Measurements from ENCODE around the gene C5AR1.
"Not testable (repeated sequence)": the region's sequence is repeated elsewhere in the genome, so short reads cannot be mapped to it uniquely, and the experiment has no call there.

C5AR1 gene

DNA sequence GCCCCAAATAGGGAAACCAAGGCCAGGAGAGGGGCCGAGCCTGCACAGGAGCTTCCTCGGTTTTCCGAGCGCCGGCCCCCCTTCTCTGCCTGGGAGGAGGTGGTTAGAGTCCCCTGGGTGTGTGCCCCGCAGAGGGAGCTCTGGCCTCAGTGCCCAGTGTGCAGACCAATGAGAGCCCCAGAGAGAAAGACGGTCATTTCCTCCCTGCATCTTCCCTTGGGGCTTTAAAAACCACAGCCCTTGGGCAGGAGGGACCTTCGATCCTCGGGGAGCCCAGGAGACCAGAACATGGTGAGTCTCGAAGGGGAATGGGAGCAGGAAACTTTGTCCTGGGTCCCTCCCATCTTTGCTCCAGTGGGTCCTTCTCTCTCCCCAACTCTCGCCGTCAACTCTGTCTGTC, at the start of gene C5AR1:
Gene C5AR1 (plus strand): TSS at position 254 of the 400 bp plus-strand sequence. CDS start 35 bp downstream, at position 289.
- DNase-seq (ENCODE audit: low read depth in 2 of 3, low spot score in 2 of 3): no peak

DNA sequence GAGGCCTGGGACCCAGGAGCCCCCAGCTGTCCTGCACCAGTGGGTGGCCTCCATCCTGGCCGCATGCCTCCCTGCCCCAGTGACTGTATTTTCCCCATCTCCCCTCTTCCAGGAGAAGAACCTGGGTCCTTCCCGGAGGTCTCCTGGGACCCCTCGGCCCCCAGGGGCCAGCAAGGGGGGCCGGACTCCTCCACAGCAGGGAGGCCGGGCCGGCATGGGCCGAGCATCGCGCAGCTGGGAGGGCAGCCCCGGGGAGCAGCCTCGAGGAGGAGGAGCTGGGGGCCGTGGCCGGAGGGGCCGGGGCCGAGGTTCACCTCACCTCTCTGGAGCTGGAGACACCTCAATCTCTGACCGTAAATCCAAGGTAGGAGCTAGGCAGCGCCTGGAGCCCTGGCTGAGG, 49.2 kb upstream of the C5AR1 start:
- DNase-seq (ENCODE audit: low read depth in 2 of 3, low spot score in 2 of 3): no peak

DNA sequence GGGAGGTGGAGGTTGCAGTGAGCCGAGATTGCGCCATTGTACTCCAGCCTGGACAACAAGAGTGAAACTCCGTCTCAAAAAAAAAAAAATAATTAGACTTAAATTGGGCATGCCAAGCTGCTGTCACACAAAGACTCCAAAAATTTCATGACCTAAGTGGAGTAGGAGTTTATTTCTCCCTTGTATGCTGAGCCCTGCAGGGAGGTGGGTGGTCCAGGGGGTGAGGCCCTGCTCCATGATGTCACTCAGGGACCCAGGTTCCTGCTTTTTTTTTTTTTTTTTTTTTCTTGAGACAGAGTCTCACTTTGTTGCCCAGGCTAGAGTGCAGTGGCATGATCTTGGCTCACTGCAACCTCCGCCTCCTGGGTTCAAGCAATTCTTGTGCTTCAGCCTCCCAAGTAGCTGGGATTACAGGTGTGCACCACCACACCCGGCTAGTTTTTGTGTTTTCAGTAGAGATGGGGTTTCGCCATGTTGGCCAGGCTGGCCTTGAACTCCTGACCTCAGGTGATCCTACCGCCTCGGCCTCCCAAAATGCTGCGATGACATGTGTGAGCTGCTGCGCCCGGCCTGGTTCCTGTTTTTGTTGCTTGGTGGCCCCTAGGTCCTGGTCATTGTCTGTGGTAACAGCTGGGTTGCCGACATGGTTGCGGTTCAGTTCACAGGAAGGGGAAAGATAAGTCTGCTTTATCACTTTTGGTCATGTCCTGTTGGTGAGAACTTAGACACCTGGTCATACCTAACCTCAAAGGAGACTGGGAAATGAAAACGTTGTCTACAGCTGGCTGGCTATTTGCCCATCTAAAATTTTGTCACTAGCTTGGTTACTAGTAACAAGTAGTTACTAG, 47.5 kb upstream of the C5AR1 start:
- DNase-seq (ENCODE audit: low read depth in 2 of 3, low spot score in 2 of 3): not testable (repeated sequence)

DNA sequence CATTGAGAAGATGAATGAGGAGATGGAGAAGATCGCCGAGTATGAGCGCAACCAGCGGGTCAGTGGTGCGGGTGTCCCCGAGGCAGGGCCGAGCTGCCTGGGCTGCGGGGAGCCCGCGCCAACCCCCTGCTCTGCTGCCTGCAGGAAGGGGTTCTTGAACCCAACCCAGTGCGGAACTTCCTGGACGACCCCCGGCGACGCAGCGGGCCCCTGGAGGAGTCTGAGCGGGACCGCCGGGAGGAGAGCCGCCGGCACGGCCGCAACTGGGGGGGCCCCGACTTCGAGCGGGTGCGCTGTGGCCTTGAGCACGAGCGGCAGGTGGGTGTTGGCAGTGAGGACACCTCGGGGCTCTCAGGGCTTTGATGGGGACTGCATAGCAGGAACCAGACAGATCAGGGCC, 45.0 kb upstream of the C5AR1 start:
- DNase-seq (ENCODE audit: low read depth in 2 of 3, low spot score in 2 of 3): no peak

DNA sequence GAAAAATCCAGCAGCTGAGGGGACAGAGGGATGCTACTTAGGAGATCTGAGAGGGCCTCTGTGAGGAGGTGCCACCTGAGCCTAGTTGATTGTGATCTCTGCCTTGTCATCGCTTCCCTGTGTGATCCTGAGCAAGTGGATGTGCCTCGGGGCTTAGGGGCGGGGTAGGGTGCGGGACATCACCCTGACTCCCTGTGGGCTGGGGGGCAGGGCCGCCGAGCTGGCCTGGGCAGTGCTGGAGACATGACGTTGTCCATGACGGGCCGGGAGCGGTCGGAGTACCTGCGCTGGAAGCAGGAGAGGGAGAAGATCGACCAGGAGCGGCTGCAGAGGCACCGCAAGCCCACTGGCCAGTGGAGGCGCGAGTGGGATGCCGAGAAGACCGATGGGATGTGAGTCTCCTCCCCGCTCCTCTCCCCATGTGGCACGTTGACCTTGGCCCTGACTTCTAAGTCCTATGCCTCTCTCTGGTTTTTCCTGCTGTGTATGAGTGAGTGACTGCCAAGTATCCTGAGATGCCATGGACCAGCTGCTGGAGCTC, 43.2 kb upstream of the C5AR1 start:
- DNase-seq (ENCODE audit: low read depth in 2 of 3, low spot score in 2 of 3): no peak

DNA sequence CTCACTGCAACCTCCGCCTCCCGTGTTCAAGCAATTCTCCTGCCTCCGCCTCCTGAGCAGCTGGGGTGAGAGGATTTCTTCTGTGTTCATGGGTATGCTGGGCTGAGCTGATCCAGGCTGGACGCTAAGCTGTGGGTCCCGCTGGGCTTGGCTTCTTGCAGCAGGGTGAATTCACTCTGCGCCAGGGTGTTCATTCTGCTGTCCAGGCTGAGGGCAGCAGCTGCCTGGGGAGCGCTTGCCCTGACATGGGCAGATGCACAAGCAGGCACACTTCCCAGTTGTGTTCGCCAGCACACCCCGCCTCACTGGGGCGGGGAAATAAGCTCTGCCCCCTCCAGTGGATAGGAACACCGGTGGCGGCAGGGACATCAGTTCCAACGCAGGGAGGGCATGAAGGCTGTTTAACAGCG, 42.3 kb upstream of the C5AR1 start:
- DNase-seq (ENCODE audit: low read depth in 2 of 3, low spot score in 2 of 3): no peak

DNA sequence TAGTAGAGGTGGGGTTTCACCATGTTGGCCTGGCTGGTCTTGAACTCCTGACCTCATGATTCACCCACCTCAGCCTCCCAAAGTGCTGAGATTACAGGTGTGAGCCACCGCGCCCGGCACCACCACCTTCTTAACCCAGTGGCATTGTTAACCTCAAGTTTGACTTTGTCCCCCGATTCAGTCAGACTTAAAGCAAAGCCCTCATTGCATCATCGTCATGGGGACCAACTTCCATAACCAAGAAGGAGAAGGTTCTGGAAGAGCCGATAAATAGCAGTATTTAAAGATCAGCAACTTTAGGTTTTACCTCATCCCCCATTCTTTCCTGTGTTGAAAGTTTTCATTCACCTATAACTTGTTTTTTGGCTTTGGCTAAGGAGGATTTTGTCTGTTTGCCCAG, 41.6 kb upstream of the C5AR1 start:
- no peak for DNase-seq (ENCODE audit: low read depth in 2 of 3, low spot score in 2 of 3)

DNA sequence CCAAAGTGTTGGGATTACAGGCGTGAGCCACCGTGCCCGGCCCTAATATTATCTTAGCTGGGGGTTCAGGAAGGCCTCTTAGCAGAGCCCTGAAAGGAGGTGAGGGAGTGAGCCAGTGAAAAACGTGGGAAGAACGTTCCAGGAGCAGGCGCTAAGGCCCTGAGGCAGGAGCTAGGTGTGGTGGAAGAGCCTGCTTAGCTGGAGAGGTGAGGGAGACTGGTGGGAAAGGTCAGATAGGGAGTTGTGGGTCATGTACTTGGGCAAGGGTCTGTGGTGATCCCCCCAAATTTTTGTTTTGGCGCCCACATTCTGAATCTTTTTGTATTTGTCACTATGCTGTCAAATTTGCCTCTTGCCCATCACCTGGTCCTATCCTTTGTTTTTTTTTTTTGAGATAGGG, 40.1 kb upstream of the C5AR1 start:
- DNase-seq (ENCODE audit: low read depth in 2 of 3, low spot score in 2 of 3): no peak

DNA sequence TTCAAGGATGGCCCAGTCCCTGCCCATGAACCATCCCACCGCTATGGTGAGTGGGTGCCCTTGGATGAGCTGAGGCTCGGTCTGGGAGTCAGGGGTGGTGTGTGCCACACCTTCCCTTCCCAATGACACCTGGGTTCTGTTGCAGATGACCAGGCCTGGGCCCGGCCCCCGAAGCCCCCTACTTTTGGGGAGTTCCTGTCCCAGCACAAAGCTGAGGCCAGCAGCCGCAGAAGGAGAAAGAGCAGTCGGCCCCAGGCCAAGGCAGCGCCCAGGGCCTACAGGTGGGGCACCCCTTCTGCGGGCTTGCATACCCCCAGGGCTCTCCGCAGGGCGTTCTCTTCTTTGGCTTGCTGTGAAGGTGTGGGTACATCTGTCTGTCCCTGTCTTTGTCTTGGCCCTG, 39.3 kb upstream of the C5AR1 start:
- DNase-seq (ENCODE audit: low read depth in 2 of 3, low spot score in 2 of 3): no peak

DNA sequence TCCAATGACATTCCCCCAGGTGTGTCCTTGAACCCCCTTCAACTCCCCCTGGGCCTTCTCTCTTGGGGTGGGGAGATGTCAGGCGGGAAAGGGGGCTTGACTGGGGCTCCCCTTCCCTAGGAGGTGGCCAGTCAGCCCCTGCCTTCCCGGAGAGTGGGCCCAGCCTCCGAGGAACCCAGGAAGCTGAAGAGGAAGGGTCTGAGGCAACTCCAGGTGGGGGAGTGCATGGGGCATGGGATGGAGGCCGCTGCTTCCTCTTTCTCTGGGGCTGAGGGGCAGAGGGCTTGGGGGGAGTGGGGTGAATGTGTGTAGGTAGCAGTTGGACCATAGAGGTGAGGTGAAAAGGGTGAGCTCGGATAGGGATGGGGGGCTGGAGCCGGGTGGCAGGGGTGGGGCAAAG, 37.7 kb upstream of the C5AR1 start:
- DNase-seq (ENCODE audit: low read depth in 2 of 3, low spot score in 2 of 3): no peak

DNA sequence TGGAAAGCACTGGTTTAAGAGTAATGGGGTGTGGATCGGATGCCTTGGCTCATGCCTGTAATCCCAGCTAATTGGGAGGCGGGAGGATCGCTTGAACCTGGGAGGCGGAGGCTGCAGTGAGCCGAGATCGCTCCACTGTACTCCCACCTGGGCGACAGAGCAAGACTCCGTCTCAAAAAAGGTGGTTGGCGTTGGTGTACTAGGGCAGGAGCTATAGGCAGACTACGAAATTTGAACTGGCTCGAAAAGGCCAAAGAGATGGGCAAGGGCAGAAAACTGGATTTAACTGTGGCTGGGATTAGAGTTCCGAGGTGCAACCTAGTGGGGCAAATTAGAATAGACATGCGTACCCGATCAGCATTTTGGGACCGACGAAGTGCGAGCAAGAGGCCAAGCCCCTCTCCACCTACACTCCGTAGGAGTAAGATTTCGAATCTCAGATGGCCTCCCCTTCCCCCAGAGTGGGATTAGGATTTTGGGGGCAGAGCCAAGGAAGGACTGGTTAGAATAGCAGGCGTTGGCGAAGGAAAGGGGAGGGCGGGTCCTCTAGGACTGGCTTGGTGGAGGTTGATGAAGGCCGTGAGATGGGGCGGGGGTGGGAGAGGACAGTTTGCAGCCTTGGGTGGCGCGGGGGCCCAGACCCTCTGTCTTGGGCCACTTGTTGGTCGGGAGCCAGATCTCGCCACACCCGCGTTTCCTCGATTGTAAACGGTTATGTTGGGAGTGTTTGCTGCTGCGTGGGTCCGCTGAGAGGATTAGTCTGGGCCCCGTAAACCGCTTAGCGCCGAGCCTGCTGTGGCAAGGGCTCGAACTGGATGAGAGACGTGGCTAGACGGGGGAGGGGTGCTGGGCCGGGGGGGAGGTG, 37.0 kb upstream of the C5AR1 start:
- peak in 1 of 3 experiments; percentile 21 for DNase-seq (ENCODE audit: low read depth in 2 of 3, low spot score in 2 of 3)

DNA sequence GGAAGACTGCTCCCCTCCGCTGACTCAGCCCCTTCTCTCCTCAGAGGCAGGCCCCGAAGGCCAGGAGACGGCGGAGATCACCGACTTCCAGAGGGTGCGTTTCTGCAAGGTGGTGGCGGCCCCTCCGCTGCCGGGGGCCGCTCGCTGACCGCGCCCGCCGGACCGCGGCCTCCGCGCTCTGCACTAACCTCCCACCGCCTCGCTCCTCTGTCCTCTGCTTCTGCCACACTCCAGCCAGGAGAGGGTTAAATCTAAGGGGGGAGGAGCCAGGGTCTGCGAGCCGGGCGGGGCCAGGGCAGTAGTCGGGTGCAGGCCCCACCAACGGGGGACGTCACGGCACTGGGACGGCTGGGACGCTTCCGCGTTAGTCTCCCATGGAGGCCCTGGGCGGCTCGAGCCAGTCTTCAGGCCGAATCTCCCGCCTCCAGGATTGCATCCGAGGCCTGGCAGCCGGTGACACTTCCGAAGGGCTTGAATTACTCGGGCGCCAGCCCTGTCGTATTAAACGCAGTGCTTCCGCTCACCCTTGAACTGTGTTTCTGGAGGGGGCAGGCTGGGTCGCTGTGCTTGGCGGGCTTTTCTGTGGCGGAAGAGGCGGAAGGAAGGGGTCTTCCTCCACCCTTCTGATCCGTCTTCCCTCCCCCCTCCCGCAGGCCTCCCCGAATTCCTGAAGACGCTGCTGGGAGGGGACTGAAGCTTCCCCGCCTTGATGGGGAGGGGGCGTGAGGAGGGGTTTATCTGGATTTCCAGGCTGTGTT, 36.2 kb upstream of the C5AR1 start:
- DNase-seq (ENCODE audit: low read depth in 2 of 3, low spot score in 2 of 3): peak; percentile 64 to 80 (median 75)

DNA sequence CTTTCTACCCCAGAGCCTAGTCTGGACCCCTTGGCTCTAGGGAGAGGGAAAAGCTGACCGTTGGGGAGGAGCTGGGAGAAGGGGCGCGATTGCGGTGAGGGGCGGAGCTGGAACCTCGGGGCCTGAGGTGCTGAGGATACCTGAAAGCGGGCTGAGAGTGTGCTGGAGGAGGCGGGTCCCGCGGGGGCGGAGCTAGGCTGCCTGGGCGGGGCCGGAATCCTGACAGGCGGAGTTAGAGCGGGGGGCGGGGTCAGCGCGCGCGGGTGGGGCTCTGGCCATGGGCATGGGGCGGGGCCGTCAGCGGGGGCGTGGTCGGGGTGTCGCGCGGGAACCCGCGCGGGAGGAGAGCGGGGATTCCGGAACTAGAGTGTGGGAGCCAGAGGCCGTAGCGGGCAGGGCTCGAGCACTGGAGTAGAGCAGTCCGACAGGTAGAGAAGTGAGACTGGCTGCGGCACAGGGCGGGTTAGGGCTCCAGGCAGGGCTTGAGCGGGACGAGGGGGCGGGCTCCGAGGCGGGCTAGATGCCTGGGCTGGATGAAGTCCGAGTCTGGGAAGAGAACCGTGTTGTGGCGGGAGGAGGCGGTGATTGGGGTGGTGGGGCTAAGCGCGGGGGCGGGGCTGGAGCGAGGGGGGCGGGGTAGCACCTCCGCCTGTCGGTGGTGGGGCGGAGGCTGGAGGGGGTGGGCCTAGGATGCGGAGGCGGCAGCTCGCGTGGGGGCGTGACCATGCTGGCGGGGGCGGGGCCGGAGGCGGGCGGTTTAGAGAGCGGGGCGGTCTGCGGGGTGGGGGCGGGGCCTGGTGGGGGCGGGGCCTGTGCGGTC, 35.4 kb upstream of the C5AR1 start, which contains the start of gene INAFM1:
Gene INAFM1 (plus strand): TSS at position 815 of the 820 bp plus-strand sequence. CDS start 35 bp downstream, outside the sequence.
- DNase-seq (ENCODE audit: low read depth in 2 of 3, low spot score in 2 of 3): peak; percentile 98 to 100 (median 100)

DNA sequence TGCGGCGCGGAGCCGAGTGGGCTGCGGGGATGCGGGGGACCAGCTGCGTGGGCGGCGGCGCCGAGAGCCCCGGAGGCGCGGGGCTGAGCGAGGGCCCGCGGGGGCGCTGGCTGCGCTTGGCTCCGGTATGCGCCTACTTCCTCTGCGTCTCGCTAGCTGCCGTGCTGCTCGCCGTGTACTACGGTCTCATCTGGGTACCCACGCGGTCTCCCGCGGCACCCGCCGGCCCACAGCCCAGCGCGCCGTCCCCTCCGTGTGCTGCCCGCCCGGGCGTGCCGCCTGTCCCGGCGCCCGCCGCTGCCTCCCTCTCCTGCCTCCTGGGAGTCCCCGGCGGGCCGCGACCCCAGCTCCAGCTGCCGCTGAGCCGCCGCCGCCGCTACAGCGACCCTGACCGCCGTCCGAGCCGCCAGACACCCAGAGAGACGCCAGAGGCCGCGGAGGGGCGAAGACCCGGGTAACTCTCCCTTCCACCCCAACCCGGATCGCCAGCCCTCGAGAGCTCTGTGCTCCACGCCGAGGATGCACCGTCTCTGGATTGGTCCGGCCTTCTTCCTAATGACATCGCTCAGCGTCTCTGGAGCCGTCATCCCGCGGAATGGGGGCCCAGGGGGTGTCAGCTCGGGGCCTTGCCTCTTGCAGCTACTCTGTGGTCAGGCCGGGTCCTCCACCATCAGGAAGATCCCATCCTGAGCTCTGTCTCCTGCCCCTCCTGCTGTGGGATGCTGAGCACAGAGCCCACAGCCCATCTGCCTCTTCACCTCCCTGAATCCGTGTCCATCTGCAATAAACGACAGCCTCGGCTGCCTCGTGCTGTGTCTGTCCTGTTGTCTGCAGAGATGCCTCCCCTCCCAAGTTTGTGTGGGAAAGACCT, 34.5 kb upstream of the C5AR1 start:
- DNase-seq (ENCODE audit: low read depth in 2 of 3, low spot score in 2 of 3): no peak

DNA sequence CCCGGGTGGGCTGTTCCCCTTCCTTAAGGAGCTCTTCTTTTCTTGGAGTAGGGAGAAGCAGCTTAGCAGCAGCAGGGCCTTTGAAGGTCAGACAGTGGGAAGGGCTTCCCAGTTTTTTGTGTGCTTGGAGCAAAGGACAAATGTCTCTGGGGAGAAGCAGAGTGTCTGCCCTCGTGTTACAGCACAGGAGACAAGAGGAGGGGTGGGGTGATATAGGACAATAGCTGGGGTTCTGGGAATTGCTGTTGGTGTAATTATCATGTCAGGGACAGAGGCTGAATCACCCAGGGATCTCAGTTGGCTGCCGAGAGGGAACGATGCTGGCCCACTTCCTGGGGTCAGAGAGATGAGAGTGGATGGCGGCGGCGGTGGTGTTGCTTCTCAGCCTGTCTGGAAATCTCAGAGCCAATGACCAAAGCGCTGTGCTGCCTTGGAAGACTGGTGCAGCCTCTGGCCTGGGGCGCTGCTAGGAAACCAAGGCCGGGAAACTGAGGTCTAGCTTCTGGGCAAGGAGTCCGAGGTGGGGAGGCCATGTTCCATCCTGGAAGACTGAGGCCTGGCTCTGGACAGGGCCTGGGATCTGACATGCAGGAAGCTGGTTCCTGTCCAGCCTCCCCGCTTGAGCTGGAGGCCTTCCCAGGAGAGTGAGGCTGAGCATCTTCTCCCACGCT, 33.7 kb upstream of the C5AR1 start:
- no peak for DNase-seq (ENCODE audit: low read depth in 2 of 3, low spot score in 2 of 3)

DNA sequence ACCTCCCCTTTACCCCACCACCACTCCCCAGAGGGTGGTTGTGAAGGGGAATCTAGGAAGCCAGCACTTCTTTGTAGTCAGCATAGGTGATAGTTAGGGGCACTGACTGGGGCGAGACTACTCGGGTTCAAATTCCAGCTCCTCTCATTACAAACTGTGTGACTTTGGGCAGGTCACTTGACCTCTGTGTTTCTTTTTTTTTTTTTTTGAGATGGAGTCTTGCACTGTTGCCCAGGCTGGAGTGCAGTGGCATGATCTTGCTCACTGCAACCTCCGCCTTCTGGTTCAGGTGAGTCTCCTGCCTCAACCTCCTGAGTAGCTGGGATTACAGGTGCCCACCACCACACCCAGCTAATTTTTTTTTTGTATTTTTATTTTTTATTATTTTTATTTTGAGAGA, 33.1 kb upstream of the C5AR1 start:
- not testable (repeated sequence) for DNase-seq (ENCODE audit: low read depth in 2 of 3, low spot score in 2 of 3)

DNA sequence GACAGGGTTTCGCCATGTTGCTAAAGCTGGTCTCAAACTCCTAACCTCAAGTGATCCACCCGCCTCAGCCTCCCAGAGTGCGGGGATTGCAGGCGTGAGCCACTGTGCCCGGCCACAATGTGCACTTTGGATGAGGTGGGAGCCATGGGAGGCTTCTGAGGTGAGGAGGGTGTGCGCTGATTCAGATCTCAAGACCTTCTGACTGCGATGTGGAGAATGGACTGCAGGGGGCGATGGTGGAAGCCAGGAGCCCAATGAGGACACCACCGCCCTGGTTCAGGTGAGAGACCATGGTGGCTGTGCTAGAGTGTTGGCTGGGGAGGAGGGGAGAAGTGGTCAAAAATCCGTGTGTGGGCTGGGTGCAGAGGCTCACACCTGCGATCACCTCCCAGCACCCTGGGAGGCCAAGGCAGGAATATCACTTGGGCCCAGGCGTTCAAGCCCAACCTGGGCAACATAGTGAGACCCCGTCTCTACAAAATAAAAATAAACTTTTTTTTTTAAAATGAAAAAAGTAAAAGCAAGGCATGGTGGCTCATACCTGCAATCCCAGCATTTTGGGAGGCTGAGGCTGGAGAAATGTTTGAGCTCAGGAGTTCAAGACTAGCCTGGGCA, 29.4 kb upstream of the C5AR1 start:
- DNase-seq (ENCODE audit: low read depth in 2 of 3, low spot score in 2 of 3): peak; percentile 13 to 44 (median 37)

DNA sequence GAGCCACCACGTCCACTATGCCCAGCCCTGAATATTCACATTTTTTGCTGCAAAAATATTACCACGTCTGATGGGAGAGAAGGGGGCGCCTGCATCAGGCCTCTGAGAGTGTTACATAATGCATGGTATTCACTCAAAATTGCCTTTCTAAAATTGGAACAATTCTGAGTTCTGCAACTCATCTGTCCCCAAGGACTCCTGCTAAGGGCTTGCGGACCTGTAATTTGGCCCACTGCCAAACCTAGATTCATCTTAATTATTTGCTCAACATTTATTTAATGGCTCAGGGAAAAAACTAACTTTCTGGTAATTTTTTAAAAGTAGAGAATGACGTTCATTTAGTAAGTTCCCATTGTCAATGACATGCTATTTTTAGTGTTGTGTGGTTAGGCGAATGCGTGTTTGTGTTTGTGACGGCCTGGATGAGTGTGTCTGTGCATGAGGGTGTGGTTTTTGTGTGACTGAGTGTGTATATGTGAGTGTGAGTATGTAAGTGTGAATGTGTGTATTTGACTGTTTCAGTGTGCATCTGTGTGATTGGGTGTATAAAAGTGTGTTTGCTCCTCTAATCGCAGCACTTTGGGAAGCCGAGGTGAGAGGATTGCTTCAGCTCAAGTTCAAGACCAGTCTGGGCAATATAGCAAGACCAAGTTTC, 26.1 kb upstream of the C5AR1 start:
- DNase-seq (ENCODE audit: low read depth in 2 of 3, low spot score in 2 of 3): no peak

All from activated CD8-positive, alpha-beta memory T cell treated with anti-CD3 and anti-CD28 coated beads for 48 hours (primary cell).